ENCODE results near the gene CDH23. TPM values are rescaled to one million over a fixed set of nuclear protein-coding genes. Genes with fewer than 3 reads are reported as not detected.

Gene CDH23
- total RNA-seq, 1 experiment from 2014 or later: not detected

- no peak overlapping the region for H3K9ac ChIP-seq (ENCODE audit: low read length)
- peaks cover 22% of the 10 kb centered on the region; the same call in 1 of the 2 replicates for H3K4me1 ChIP-seq (ENCODE audit: insufficient read depth, low read length)
- no peak overlapping the region for H3K4me3 ChIP-seq (ENCODE audit: low read length)
- H3K9me2 ChIP-seq (replicated peaks; ENCODE audit: low read length): no peaks in the 10 kb centered on the region
- ATAC-seq (no peak), DNase-seq (no peak)
- no TSS peak for BruUV-seq (replicated peaks)
- CTCF ChIA-PET: no interaction called here
- intact Hi-C loops (cut with micrococcal nuclease): loop anchor here (5.0 kb wide), 1 partner anchor 35 kb away; no protein-coding TSS in a partner anchor
- no peaks in the 10 kb centered on the region for H3K27me3 ChIP-seq (ENCODE audit: low read length)
- peaks cover 19% of the 10 kb centered on the region for H4K20me1 ChIP-seq (ENCODE audit: low read length)
- no peak for TF ChIP-seq EZH2phosphoT487 (IDR thresholded peaks at IDR 0.05; ENCODE audit: borderline replicate concordance, low read length)
- TF ChIP-seq, protein P1, sequence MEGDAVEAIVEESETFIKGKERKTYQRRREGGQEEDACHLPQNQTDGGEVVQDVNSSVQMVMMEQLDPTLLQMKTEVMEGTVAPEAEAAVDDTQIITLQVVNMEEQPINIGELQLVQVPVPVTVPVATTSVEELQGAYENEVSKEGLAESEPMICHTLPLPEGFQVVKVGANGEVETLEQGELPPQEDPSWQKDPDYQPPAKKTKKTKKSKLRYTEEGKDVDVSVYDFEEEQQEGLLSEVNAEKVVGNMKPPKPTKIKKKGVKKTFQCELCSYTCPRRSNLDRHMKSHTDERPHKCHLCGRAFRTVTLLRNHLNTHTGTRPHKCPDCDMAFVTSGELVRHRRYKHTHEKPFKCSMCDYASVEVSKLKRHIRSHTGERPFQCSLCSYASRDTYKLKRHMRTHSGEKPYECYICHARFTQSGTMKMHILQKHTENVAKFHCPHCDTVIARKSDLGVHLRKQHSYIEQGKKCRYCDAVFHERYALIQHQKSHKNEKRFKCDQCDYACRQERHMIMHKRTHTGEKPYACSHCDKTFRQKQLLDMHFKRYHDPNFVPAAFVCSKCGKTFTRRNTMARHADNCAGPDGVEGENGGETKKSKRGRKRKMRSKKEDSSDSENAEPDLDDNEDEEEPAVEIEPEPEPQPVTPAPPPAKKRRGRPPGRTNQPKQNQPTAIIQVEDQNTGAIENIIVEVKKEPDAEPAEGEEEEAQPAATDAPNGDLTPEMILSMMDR (conservative IDR thresholded peaks at IDR 0.05; ENCODE audit: low read depth, low read length): no peak
- TF ChIP-seq EZH2 (IDR thresholded peaks at IDR 0.05; ENCODE audit: low read length, unreplicated experiment): no peak
- no peaks in the 10 kb centered on the region for H3K9me3 ChIP-seq (ENCODE audit: low read length)
- H3K36me3 ChIP-seq (ENCODE audit: low read depth, low read length): no peaks in the 10 kb centered on the region
- POLR2A ChIA-PET (ENCODE audit: unreplicated experiment): no interaction called here
- no peak overlapping the region for H3K27ac ChIP-seq (ENCODE audit: low read length)
- H3K4me2 ChIP-seq (ENCODE audit: low read length): no peak overlapping the region
- H3K79me2 ChIP-seq (ENCODE audit: low read length): peaks cover 36% of the 10 kb centered on the region
- H2AFZ ChIP-seq (ENCODE audit: low read length): no peak overlapping the region
- H3F3A ChIP-seq (ENCODE audit: low read length, unreplicated experiment): no peaks in the 10 kb centered on the region
Measured at GRCh38 chr10:71852355-71852937, 455.7 kb downstream of the CDH23 start.

GRCh38 chr10:71854031-71854430, 457.3 kb downstream of the CDH23 start:
- H3K4me1 ChIP-seq (ENCODE audit: insufficient read depth, low read length): peaks cover 10% of the 10 kb centered on the region; the same call in 1 of the 2 replicates
- no peak overlapping the region for H3K4me2 ChIP-seq (ENCODE audit: low read length)
- no peak overlapping the region for H3K9ac ChIP-seq (ENCODE audit: low read length)
- DNase-seq (no peak), ATAC-seq (no peak)
- H3K4me3 ChIP-seq (ENCODE audit: low read length): no peak overlapping the region
- POLR2A ChIA-PET (ENCODE audit: unreplicated experiment): no interaction called here
- no peaks in the 10 kb centered on the region for H3K9me2 ChIP-seq (replicated peaks; ENCODE audit: low read length)
- CTCF ChIA-PET: no interaction called here
- H3K79me2 ChIP-seq (ENCODE audit: low read length): peaks cover 20% of the 10 kb centered on the region
- no peak overlapping the region for H2AFZ ChIP-seq (ENCODE audit: low read length)
- TF ChIP-seq EZH2 (IDR thresholded peaks at IDR 0.05; ENCODE audit: low read length, unreplicated experiment): no peak
- intact Hi-C loops (cut with micrococcal nuclease): loop anchor here (5.0 kb wide), 1 partner anchor 33 kb away; no protein-coding TSS in a partner anchor
- BruUV-seq (replicated peaks): no TSS peak
- H3K36me3 ChIP-seq (ENCODE audit: low read depth, low read length): no peaks in the 10 kb centered on the region
- no peaks in the 10 kb centered on the region for H3K27me3 ChIP-seq (ENCODE audit: low read length)
- no peak overlapping the region for H3K27ac ChIP-seq (ENCODE audit: low read length)
- H3K9me3 ChIP-seq (ENCODE audit: low read length): no peaks in the 10 kb centered on the region
- no peaks in the 10 kb centered on the region for H3F3A ChIP-seq (ENCODE audit: low read length, unreplicated experiment)
- peaks cover 3% of the 10 kb centered on the region for H4K20me1 ChIP-seq (ENCODE audit: low read length)

DNA sequence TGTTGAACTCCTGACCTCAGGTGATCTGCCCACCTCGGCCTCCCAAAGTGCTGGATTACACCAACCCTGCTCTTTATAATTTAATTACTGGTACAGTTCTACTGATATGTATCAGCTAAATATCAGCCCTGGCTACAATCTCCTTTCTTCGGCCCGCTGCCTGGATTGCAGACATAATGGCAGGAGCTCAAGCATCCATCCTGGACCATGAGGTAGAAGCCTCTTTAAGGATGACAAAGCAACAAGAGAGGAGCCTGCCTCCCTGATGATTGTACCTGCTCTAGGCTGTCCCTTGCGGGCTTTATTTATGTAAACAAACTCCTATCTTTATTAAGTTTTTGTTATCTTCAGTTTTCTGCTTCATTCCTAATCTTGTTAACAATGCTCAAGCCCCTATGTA, 459.9 kb downstream of the CDH23 start:
- POLR2A ChIA-PET (ENCODE audit: unreplicated experiment): no interaction called here
- Histone ChIP-seq H4K20me1 (ENCODE audit: low read length) (no peaks in the 10 kb centered on the region), H3K9me3 (ENCODE audit: low read length) (no peaks in the 10 kb centered on the region), H3K4me1 (ENCODE audit: insufficient read depth, low read length) (peaks cover 24% of the 10 kb centered on the region), H3K9me2 (replicated peaks; ENCODE audit: low read length) (no peaks in the 10 kb centered on the region), H3K79me2 (ENCODE audit: low read length) (no peaks in the 10 kb centered on the region), H3K36me3 (ENCODE audit: low read depth, low read length) (no peaks in the 10 kb centered on the region), H3K4me2 (ENCODE audit: low read length) (no peak overlapping the region), H3K9ac (ENCODE audit: low read length) (no peak overlapping the region), H2AFZ (ENCODE audit: low read length) (no peak overlapping the region), H3K27ac (ENCODE audit: low read length) (no peak overlapping the region), H3K27me3 (ENCODE audit: low read length) (no peaks in the 10 kb centered on the region), H3K4me3 (ENCODE audit: low read length) (no peak overlapping the region), H3F3A (ENCODE audit: low read length, unreplicated experiment) (peaks cover 3% of the 10 kb centered on the region)
- DNase-seq (no peak), ATAC-seq (no peak)
- intact Hi-C loops (cut with micrococcal nuclease): no loop called here
- no TSS peak for BruUV-seq (replicated peaks)
- CTCF ChIA-PET: no interaction called here
- TF ChIP-seq, protein P1 (conservative IDR thresholded peaks at IDR 0.05; ENCODE audit: low read depth, low read length): no peak
- no peak for TF ChIP-seq EZH2 (IDR thresholded peaks at IDR 0.05; ENCODE audit: low read length, unreplicated experiment)
- no peak for TF ChIP-seq EZH2phosphoT487 (IDR thresholded peaks at IDR 0.05; ENCODE audit: borderline replicate concordance, low read length)
